SK-N-SH (cell line): ENCODE results near the gene CEP295NL. TPM values are rescaled to one million over a fixed set of nuclear protein-coding genes. Genes with fewer than 3 reads are reported as not detected.

Experiments
- CTCF ChIA-PET: fragments of 300-600, 350-600 bp; formaldehyde crosslinking; extraction: SDS; loops from one replicate; lab custom pipeline; 2021; lab: Yijun Ruan, JAX
- POLR2A ChIA-PET: fragments of 350-600 bp; sonication (Branson Sonifier 250); formaldehyde crosslinking; extraction: SDS; loops from one replicate; lab custom pipeline; 2020; ENCODE audit warnings: antibody characterized with exemption, inconsistent platforms; lab: Yijun Ruan, JAX
- DNase-seq: peaks from one replicate; pipeline ENCODE4 v3.0.0; 2012
- H2AFZ ChIP-seq: fragments of 200-600 bp; sonication (generic); 2 replicates; pipeline ENCODE4 v1.8.1; 2016; ENCODE audit warnings: antibody characterized with exemption, mild to moderate bottlenecking, low read depth
- H3F3A ChIP-seq: fragments of 200-600 bp; sonication (generic); replicated peaks from 2 replicates; pipeline ENCODE3; 2016; ENCODE audit warnings: antibody characterized with exemption, mild to moderate bottlenecking; ENCODE audit not compliant: insufficient read depth
- H3K27ac ChIP-seq, 2 experiments: fragments of 200-500 bp in 1 of 2; fragments of 200-600 bp in 1 of 2; sonication (Bioruptor generic) in 1 of 2; sonication (generic), shearing (Covaris generic) in 1 of 2; 2 replicates each; pipeline versions ENCODE4 v1.5.1 to v1.6.1; 2014 to 2016; ENCODE audit warnings: low read depth in 2 of 2, inconsistent platforms in 1 of 2, low read length in 1 of 2, mild to moderate bottlenecking in 1 of 2, mixed read lengths in 1 of 2
- H3K27me3 ChIP-seq: fragments of 200-600 bp; sonication (generic), shearing (Covaris generic); 2 replicates; pipeline ENCODE4 v1.6.1; 2016; ENCODE audit warnings: mixed run types; ENCODE audit not compliant: insufficient read depth
- H3K36me3 ChIP-seq, 2 experiments: fragments of 200-500 bp in 1 of 2; fragments of 200-600 bp in 1 of 2; sonication (Bioruptor generic) in 1 of 2; sonication (generic) in 1 of 2; replicated peaks in 1 of 2; 2 replicates each; pipeline versions ENCODE3 to v1.5.1; 2014 to 2016; ENCODE audit warnings: low read length in 1 of 2, mild to moderate bottlenecking in 1 of 2; ENCODE audit not compliant: insufficient read depth in 2 of 2, control insufficient read depth in 1 of 2
- H3K4me1 ChIP-seq, 2 experiments: fragments of 200-500 bp in 1 of 2; fragments of 200-600 bp in 1 of 2; sonication (Bioruptor generic) in 1 of 2; sonication (generic), shearing (Covaris generic) in 1 of 2; 2 replicates each; pipeline versions ENCODE4 v1.5.1 to v1.6.1; 2014 to 2016; ENCODE audit warnings: low read depth in 1 of 2, low read length in 1 of 2, mixed run types in 1 of 2; ENCODE audit not compliant: insufficient read depth in 2 of 2, control insufficient read depth in 1 of 2
- H3K4me2 ChIP-seq: fragments of 200-600 bp; sonication (generic), shearing (Covaris generic); 2 replicates; pipeline ENCODE4 v1.6.1; 2017; ENCODE audit warnings: mixed run types
- H3K4me3 ChIP-seq, 2 experiments: fragments of 200-500 bp in 1 of 2; fragments of 200-600 bp in 1 of 2; sonication (Bioruptor generic) in 1 of 2; sonication (generic), shearing (Covaris generic) in 1 of 2; 2 replicates each; pipeline versions ENCODE4 v1.5.1 to v1.8.1; 2014 to 2016; ENCODE audit warnings: low read depth in 2 of 2, inconsistent platforms in 1 of 2, low read length in 1 of 2, mild to moderate bottlenecking in 1 of 2, mixed read lengths in 1 of 2, moderate library complexity in 1 of 2
- H3K79me2 ChIP-seq: fragments of 200-600 bp; sonication (generic); 2 replicates; pipeline ENCODE4 v1.8.1; 2017; ENCODE audit warnings: mild to moderate bottlenecking; ENCODE audit not compliant: insufficient read depth
- H3K9ac ChIP-seq: fragments of 200-600 bp; sonication (generic); 2 replicates; pipeline ENCODE4 v1.6.1; 2017; ENCODE audit warnings: mixed run types
- H3K9me2 ChIP-seq: fragments of 200-600 bp; sonication (generic); 2 replicates; pipeline ENCODE4 v1.6.1; 2017; ENCODE audit warnings: mixed run types
- H3K9me3 ChIP-seq: fragments of 200-600 bp; sonication (generic); 2 replicates; pipeline ENCODE4 v1.6.1; 2017; ENCODE audit warnings: mixed run types, mild to moderate bottlenecking, moderate library complexity
- H4K20me1 ChIP-seq: fragments of 200-600 bp; sonication (generic); 2 replicates; pipeline ENCODE4 v1.6.1; 2017; ENCODE audit warnings: mild to moderate bottlenecking, mixed run types; ENCODE audit not compliant: insufficient read depth
- CHD2 ChIP-seq: fragments of 150-350 bp; IDR thresholded peaks from 2 replicates; pipeline ENCODE4 v1.6.1; 2018; ENCODE audit warnings: low read length; ENCODE audit not compliant: partially characterized antibody
- ELF1 ChIP-seq: IDR thresholded peaks from 2 replicates; pipeline ENCODE4 v1.4.0; 2012
- FOXJ3 ChIP-seq: sonication (generic); formaldehyde crosslinking; IDR thresholded peaks from 2 replicates; pipeline ENCODE4 v1.5.1; 2020; ENCODE audit warnings: mild to moderate bottlenecking, missing genetic modification reagents
- FOXM1 ChIP-seq: IDR thresholded peaks from 2 replicates; pipeline ENCODE4 v1.4.0; 2012; ENCODE audit warnings: low read depth, mild to moderate bottlenecking
- POLR2AphosphoS5 ChIP-seq: IDR thresholded peaks from 2 replicates; pipeline ENCODE4 v1.6.1; 2012; ENCODE audit warnings: low read depth, low read length
- RAD21 ChIP-seq: IDR thresholded peaks from 2 replicates; pipeline ENCODE4 v1.6.1; 2012; ENCODE audit warnings: mild to moderate bottlenecking, low read length
- RCOR1 ChIP-seq: fragments of 150-350 bp; IDR thresholded peaks from 2 replicates; pipeline ENCODE4 v1.6.1; 2017; ENCODE audit warnings: antibody characterized with exemption, low read length
- TAF1 ChIP-seq: IDR thresholded peaks from 2 replicates; pipeline ENCODE4 v1.6.1; 2012; ENCODE audit warnings: low read depth, mild to moderate bottlenecking, low read length, moderate library complexity, borderline replicate concordance
- TCF12 ChIP-seq: IDR thresholded peaks from 2 replicates; pipeline ENCODE4 v1.4.0; 2012
- TEAD4 ChIP-seq: IDR thresholded peaks from 2 replicates; pipeline ENCODE4 v1.4.0; 2012; ENCODE audit warnings: mild to moderate bottlenecking, borderline replicate concordance; ENCODE audit not compliant: insufficient read depth
- YY1 ChIP-seq: IDR thresholded peaks from 2 replicates; pipeline ENCODE4 v1.4.0; 2012; ENCODE audit warnings: low read depth, mild to moderate bottlenecking
- WGBS: methylation state at CpG from one replicate; pipeline ENCODE4 v1.1.6; 2017; ENCODE audit warnings: low lambda C conversion rate; 5-methylcytosine and 5-hydroxymethylcytosine counted together
- polyA plus RNA-seq, 3 experiments: library from polyadenylated mRNA; depleted of rRNA; stranded (reverse); fragments of >200 nt; gene quantifications; 2 replicates each; pipeline ENCODE4 v1.2.3, GENCODE V29; 2012
- TF ChIP-seq, protein P1 (sequence below): fragments of 150-350 bp; IDR thresholded peaks from 2 replicates; pipeline ENCODE4 v1.6.1; 2017; ENCODE audit warnings: antibody characterized with exemption, low read length, low read depth, borderline replicate concordance
- TF ChIP-seq, protein P2 (sequence below): fragments of 150-350 bp; IDR thresholded peaks from 2 replicates; pipeline ENCODE4 v1.6.1; 2016; ENCODE audit warnings: mild to moderate bottlenecking, low read depth, low read length

Gene CEP295NL
- polyA plus RNA-seq, 1 of the 3 experiments (the other 2 are of a cell fraction): 0.35 TPM

DNA sequence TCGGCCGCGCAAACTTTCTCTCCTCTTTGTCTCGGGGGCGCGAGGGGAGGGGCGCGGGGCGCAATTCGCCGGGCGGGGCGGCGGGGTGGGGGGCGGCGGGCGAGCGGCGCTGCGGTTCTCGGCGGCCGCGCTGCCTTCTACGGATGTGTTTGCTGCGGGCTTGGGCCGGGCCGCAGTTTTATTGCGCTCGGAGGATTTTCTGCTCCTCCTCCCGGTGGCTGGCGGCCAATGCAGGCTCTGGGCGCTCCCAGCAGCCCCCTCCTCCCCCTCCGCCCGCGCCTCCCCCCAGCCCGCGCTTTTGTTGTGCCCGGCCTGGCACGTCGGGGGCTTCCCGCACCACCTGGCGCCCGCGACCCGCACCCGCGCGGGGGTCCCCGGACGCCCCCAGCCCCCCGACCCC, 22.2 kb upstream of the CEP295NL start, which contains the start of gene TIMP2 (continued):
- TF ChIP-seq, protein P1, sequence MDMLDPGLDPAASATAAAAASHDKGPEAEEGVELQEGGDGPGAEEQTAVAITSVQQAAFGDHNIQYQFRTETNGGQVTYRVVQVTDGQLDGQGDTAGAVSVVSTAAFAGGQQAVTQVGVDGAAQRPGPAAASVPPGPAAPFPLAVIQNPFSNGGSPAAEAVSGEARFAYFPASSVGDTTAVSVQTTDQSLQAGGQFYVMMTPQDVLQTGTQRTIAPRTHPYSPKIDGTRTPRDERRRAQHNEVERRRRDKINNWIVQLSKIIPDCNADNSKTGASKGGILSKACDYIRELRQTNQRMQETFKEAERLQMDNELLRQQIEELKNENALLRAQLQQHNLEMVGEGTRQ: no peak
- TF ChIP-seq YY1 (no peak), CHD2 (peak; percentile 35), RAD21 (peak; percentile 14; the same call in 1 of the 2 replicates), ELF1 (no peak), FOXM1 (no peak), TAF1 (peak; percentile 94), RCOR1 (no peak), FOXJ3 (CRISPR knock-in tag) (no peak), TCF12 (no peak)
- TF ChIP-seq, protein P2, sequence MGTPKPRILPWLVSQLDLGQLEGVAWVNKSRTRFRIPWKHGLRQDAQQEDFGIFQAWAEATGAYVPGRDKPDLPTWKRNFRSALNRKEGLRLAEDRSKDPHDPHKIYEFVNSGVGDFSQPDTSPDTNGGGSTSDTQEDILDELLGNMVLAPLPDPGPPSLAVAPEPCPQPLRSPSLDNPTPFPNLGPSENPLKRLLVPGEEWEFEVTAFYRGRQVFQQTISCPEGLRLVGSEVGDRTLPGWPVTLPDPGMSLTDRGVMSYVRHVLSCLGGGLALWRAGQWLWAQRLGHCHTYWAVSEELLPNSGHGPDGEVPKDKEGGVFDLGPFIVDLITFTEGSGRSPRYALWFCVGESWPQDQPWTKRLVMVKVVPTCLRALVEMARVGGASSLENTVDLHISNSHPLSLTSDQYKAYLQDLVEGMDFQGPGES: no peak

DNA sequence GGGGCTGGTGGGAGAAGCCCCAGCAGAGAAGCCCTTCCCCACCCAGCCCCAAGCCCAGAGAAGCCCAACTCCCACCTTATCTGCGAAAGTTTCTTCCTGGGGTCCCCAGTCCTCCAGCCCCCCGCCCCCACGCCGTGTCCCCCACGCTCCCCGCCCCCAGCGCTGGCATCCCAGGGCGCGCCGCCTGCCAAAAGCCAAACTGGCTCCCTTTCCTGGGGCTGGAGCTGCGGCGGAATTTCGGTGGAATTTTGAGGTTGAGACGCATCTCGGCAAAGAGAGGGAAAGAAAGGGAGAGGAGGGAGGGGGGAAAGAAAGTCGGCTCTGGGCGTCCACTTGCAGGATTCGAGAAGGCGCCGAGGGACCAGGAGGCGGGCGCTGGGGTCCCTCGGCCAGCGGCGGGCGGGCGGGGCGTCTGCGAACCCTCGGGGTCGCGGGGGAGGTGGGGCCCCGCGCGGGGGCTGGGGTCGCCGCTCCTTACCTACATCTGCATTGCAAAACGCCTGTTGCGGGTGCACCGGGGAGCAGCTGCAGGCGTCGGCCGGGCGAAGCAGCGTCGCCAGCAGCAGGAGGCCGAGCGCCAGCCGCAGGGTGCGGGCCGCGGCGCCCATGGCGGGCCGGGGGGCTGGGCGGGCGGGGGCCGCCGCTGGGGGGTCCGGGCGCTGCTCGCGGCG, 21.6 kb upstream of the CEP295NL start:
- no peaks in the 10 kb centered on the region for H3K27me3 ChIP-seq
- under 1% methylated on average over 32 of the region's 64 CpGs for WGBS
- H3K4me3 ChIP-seq: peak overlapping the region; percentile 74 to 84
- POLR2A ChIA-PET: interaction anchor here (0.9 to 3.4 kb wide), 2 partner anchors 10 to 42 kb away, joined by 3 to 16 read pairs; no protein-coding TSS in a partner anchor
- H3K4me2 ChIP-seq: peak overlapping the region; percentile 97
- H4K20me1 ChIP-seq: peaks cover 46% of the 10 kb centered on the region
- CTCF ChIA-PET: interaction anchor here (0.6 to 2.1 kb wide), 3 partner anchors 10 to 68 kb away, joined by 3 to 11 read pairs (median 3); no protein-coding TSS in a partner anchor
- peaks cover 9% of the 10 kb centered on the region for H3F3A ChIP-seq
- TF ChIP-seq, protein P2: no peak
- TF ChIP-seq TEAD4 (0 out of 2 replicates have a peak, but pooled peaks have one; percentile 7), POLR2AphosphoS5 (0 out of 2 replicates have a peak, but pooled peaks have one; percentile 1)
- peaks cover 18 to 52% of the 10 kb centered on the region in 2 experiments for H3K4me1 ChIP-seq
- no peaks in the 10 kb centered on the region for H3K9me3 ChIP-seq
- H3K27ac ChIP-seq: peak overlapping the region; percentile 33 to 77; a peak in 3 of 4 replicates
- H2AFZ ChIP-seq: no peak overlapping the region
- H3K36me3 ChIP-seq: peaks cover 8 to 12% of the 10 kb centered on the region in 2 experiments
- peak; percentile 77 for DNase-seq
- peaks cover 52% of the 10 kb centered on the region for H3K79me2 ChIP-seq
- no peaks in the 10 kb centered on the region for H3K9me2 ChIP-seq
- H3K9ac ChIP-seq: peak overlapping the region; percentile 70
